ENCODE data around the gene HOXC11. TPM values are rescaled to one million over a fixed set of nuclear protein-coding genes. Genes with fewer than 3 reads are reported as not detected.

The HOXC11 gene
- polyA plus RNA-seq, 6 donors from 2014 or later: not detected

DNA sequence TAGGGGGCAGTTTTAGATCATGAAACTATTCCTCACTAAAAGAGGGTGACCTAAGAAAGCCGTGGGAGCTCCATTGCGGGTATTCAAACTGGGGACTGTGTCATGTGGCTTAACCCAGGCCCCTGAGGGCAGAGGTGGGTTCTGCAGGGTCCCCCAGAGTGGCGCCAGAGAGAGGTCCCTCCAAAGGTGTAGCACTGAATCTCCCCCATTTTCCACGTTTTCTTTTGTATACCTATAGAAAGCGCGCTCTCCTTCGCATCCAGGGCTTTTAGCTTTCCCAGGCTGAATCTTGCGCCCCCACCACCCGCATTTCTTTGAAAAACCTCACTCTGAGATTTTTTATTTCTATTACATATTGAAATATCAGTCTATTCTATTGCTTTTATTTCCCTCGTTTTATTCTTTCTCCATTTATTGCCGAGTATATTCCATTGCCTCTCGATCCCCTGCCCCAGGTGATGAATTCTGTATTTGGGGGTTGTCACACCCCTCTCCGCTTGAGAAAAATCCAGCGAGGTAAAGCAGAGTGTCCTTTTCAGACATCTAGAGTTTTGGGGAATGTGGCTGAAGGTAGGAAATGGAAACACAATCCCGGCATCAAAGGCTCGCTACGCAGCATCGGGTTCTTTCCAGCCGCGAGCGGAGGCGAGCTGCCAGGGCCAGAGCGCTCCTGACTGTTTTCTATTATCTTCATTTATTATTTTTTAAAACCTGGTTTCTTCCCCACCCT, 35.2 kb upstream of the HOXC11 start:
- ATAC-seq (ENCODE audit: low read depth in 2 of 2): no peak
- H3K27ac Mint-ChIP-seq: peak overlapping the region in 2 of 6 donors; percentile 30 to 95
- no peaks in the 10 kb centered on the region for H3K36me3 Mint-ChIP-seq

DNA sequence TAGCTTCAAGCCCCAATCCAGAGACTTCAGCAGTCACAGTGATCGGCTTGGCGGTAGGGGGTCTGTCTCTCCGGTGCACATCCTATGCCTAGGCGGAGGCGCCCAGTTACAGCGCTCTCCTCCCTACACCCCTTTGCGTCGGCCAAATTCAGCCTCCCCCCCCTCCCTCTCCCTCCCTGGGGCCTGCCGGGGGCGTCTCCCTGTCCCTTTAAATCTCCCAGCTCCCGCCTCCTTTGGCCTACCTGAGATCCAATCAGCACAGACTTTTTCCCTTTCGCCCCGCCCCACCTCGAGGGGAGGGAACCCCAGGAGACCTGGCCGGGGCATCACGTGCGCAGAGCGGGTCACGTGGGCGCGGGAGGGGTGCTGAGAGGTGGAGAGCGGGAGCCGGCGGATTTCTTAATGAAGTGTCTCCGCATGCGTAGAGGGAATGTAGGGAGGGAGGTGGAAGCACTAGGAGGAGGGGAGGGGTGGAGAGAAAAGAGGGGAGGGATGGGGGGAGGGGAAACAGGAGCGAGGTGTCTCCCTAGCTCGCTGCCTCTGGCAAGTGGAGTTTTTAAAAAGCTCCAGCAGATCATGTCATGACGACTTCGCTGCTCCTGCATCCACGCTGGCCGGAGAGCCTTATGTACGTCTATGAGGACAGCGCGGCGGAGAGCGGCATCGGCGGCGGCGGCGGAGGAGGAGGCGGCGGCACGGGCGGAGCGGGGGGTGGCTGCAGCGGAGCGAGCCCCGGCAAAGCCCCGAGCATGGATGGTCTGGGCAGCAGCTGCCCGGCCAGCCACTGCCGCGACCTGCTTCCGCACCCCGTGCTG, 34.4 kb upstream of the HOXC11 start, which contains the start of gene HOXC13:
Gene HOXC13, plus strand, starts transcription at position 506 of the 815 bp plus-strand sequence. Its CDS starts 76 bp downstream, at position 582.
- ATAC-seq (ENCODE audit: low read depth in 2 of 2) (peak in 1 of 2 donors; percentile 21), DNase-seq (no peak)
- peak within 1 kb of the TSS in 7 of 8 donors; percentile 20 to 82 (median 66) for H3K4me3 Mint-ChIP-seq
- peak within 1 kb of the TSS in 4 of 6 donors; percentile 0 to 95 (median 93) for H3K27ac Mint-ChIP-seq
- no peaks in the 10 kb centered on the region for H3K36me3 Mint-ChIP-seq
- H3K4me1 Mint-ChIP-seq: peaks cover 0 to 20% (median 17%) of the 10 kb centered on the region in 3 donors
- peaks cover 71 to 92% (median 90%) of the 10 kb centered on the region in 3 donors for H3K27me3 Mint-ChIP-seq
- H3K9me3 Mint-ChIP-seq: peaks cover 0 to 21% (median 5%) of the 10 kb centered on the region in 7 donors

More for the DNA sequence above, 35.2 kb upstream of the HOXC11 start:
- H3K27me3 Mint-ChIP-seq: peaks cover 72 to 92% (median 90%) of the 10 kb centered on the region in 3 donors
- no peak for DNase-seq
- H3K4me3 Mint-ChIP-seq: peak overlapping the region in 4 of 8 donors; percentile 34 to 67 (median 60)
- H3K9me3 Mint-ChIP-seq: peaks cover 0 to 21% (median 5%) of the 10 kb centered on the region in 7 donors
- peaks cover 0 to 20% (median 17%) of the 10 kb centered on the region in 3 donors for H3K4me1 Mint-ChIP-seq

DNA sequence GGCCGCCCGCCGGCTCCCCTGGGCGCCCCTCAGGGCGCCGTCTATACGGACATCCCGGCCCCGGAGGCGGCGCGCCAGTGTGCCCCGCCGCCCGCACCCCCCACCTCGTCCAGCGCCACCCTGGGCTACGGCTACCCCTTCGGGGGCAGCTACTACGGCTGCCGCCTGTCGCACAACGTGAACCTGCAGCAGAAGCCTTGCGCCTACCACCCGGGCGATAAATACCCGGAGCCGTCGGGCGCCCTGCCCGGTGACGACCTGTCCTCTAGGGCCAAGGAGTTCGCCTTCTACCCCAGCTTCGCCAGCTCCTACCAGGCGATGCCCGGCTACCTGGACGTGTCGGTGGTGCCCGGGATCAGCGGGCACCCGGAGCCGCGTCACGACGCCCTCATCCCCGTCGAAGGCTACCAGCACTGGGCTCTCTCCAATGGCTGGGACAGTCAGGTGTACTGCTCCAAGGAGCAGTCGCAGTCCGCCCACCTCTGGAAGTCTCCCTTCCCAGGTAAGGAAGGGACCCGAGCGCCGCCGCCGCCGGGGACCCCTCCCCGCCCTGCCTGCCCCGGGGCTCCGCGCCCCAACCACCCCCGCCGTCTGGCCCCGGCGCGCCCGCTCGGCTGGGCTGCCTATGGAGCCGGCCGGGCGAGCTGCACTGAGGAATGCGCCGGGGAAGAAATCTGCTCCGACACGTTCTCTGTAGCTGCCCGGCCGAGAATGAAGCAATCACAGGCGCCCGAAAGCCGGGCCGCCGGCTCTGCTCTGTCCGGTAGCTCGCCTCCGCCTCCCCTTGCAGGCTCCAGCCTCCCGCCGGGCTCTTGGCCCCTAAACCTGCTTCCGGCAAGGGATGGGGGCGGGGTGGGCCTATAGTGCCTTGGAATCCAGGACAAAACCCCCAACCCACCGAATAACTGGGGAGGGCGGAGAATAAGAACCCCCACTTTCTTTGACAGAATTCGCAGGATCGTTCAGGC, 33.5 kb upstream of the HOXC11 start:
- Mint-ChIP-seq H3K4me1 (peaks cover 0 to 20% (median 17%) of the 10 kb centered on the region in 3 donors), H3K27ac (peak overlapping the region in 4 of 6 donors; percentile 0 to 94 (median 86)), H3K9me3 (peaks cover 0 to 28% (median 5%) of the 10 kb centered on the region in 7 donors), H3K27me3 (peaks cover 71 to 92% (median 90%) of the 10 kb centered on the region in 3 donors), H3K36me3 (no peaks in the 10 kb centered on the region), H3K4me3 (peak overlapping the region in 6 of 8 donors; percentile 2 to 71 (median 44))
- DNase-seq (no peak), ATAC-seq (ENCODE audit: low read depth in 2 of 2) (no peak)

DNA sequence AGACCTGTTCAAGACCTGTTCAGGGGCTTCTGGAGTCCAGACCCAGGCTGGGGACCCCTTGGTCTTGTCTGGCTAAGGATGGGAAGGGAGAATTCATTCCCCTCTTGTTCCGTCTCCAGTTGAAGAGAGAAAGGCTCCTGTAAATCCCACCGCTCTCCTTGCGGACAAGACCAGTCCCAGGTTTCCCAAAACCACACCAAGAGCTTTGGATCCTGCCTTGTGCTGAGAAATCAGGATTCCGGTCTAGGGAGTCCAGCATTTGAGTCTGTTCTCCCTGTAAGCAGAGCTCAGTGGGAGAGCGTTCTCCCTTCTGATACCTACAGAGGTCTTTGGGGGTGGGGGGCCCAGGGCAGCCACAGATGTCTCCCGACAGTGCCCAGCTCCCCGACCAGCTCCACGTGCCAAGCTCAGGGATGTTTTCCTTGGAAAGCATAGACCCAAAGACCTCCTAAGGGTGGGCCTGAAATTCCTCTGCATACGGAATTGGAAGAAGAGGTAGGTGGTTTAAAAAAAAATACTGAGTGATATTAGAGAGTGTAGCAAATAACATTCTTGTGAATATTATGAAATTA, 32.4 kb upstream of the HOXC11 start:
- H3K9me3 Mint-ChIP-seq: peaks cover 0 to 25% (median 5%) of the 10 kb centered on the region in 7 donors

DNA sequence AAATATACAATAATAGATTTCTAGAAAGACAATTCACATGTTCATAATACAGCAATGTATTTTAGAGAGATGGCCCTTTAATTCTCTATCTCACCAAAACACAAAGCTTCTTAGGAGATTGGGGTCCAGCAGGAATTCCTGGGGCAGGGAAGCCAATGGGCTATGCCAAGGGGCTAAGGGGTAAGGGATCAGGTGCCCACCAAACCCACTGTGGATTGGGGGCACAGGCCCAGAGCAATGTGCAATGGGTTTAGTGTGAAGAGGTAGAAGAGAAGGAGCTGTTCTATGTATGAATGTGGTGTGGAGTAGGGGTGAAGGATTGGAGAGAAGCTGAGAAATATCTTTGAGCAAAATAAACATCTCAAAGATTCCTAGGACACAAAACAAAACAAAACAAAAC, 31.7 kb upstream of the HOXC11 start:
- H3K9me3 Mint-ChIP-seq: peaks cover 0 to 25% (median 3%) of the 10 kb centered on the region in 7 donors
- H3K27ac Mint-ChIP-seq: no peak overlapping the region
- H3K4me1 Mint-ChIP-seq: peaks cover 0 to 6% (median 4%) of the 10 kb centered on the region in 3 donors

More for the DNA sequence above, 32.4 kb upstream of the HOXC11 start:
- DNase-seq (no peak), ATAC-seq (ENCODE audit: low read depth in 2 of 2) (no peak)
- no peaks in the 10 kb centered on the region for H3K36me3 Mint-ChIP-seq
- peak overlapping the region in 1 of 6 donors; percentile 63 for H3K27ac Mint-ChIP-seq
- peaks cover 0 to 13% (median 11%) of the 10 kb centered on the region in 3 donors for H3K4me1 Mint-ChIP-seq
- peaks cover 71 to 92% (median 90%) of the 10 kb centered on the region in 3 donors for H3K27me3 Mint-ChIP-seq
- peak overlapping the region in 3 of 8 donors; percentile 2 to 30 (median 26) for H3K4me3 Mint-ChIP-seq

DNA sequence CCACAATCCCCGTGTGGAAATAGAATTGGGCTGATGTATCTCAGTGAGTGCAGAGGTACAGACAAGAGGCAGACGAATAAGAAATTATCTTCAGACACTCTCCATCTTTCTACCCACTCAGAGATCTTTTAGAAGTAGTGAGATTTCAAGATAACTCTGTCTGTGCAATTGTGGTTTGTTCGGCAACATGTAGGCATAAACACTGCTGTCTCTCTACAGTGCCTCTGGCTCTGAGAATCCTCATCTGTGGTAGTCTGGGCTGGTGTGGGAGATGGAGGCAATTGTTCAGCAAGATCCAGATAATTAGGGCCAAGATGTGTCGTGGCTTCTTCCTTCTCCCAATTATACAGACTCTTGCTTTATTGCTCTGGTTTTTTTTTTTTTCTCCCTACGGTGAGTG, 31.2 kb upstream of the HOXC11 start:
- no peaks in the 10 kb centered on the region for H3K36me3 Mint-ChIP-seq
- DNase-seq (no peak), ATAC-seq (ENCODE audit: low read depth in 2 of 2) (no peak)
- peaks cover 0 to 6% (median 4%) of the 10 kb centered on the region in 3 donors for H3K4me1 Mint-ChIP-seq
- peaks cover 0 to 24% (median 2%) of the 10 kb centered on the region in 7 donors for H3K9me3 Mint-ChIP-seq
- no peak overlapping the region for H3K4me3 Mint-ChIP-seq
- H3K27me3 Mint-ChIP-seq: peaks cover 75 to 92% (median 90%) of the 10 kb centered on the region in 3 donors
- no peak overlapping the region for H3K27ac Mint-ChIP-seq

More for the DNA sequence above, 31.7 kb upstream of the HOXC11 start:
- Mint-ChIP-seq H3K36me3 (no peaks in the 10 kb centered on the region), H3K4me3 (no peak overlapping the region), H3K27me3 (peaks cover 73 to 92% (median 90%) of the 10 kb centered on the region in 3 donors)
- no peak for ATAC-seq (ENCODE audit: low read depth in 2 of 2)
- no peak for DNase-seq

DNA sequence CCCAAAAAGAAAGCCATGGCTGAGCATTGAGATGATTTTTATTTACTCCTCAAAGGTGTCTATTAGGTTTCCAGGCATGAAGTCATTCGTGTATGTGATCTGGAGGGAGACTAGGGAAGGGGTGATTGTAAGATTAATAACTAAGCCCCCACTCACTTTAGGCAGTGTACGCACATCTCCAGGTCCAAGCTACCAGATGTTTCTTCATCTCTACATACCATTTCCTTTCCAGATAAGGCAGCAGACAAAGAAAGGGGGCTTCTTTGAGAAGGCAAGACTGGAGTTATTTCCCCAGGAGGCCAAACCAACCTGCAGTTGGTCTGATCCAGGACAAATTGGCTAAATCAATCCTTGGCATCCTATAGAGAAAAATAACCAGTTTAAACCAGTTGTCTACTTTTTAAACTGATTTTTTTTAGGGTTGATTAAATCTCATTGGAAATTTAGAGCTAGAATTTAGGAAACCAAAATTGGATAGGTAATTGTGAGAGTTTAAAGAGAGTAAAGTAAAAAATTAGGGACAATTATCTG, 30.4 kb upstream of the HOXC11 start:
- H3K4me1 Mint-ChIP-seq: peaks cover 0 to 6% (median 0%) of the 10 kb centered on the region in 3 donors
- H3K4me3 Mint-ChIP-seq: no peak overlapping the region
- peaks cover 73 to 92% (median 87%) of the 10 kb centered on the region in 3 donors for H3K27me3 Mint-ChIP-seq
- no peaks in the 10 kb centered on the region for H3K36me3 Mint-ChIP-seq
- peaks cover 0 to 16% (median 2%) of the 10 kb centered on the region in 7 donors for H3K9me3 Mint-ChIP-seq
- no peak overlapping the region for H3K27ac Mint-ChIP-seq
- DNase-seq: no peak
- no peak for ATAC-seq (ENCODE audit: low read depth in 2 of 2)

DNA sequence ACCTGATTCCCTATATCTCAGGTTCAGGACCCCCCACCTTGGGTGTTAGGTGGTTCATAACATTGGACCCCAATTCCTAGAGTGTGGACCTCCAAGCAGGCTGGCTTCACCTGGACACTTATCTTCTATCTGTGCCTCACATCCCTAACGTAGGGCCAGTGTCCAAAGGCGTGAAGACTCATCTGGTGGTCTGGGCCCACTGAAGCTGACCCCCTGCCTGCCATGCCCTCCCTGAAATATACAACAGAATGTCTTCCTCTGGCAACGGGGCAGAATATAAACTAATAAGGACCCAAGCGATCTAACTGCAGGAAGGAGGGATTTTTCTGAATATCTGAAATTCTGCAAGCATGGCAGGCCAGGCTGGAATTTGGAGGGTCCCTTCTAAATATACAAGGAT, 28.7 kb upstream of the HOXC11 start:
- H3K9me3 Mint-ChIP-seq: peaks cover 0 to 11% (median 2%) of the 10 kb centered on the region in 7 donors
- no peaks in the 10 kb centered on the region for H3K4me1 Mint-ChIP-seq
- H3K27ac Mint-ChIP-seq: peak overlapping the region in 1 of 6 donors; percentile 73
- H3K27me3 Mint-ChIP-seq: peaks cover 84 to 96% (median 92%) of the 10 kb centered on the region in 3 donors
- ATAC-seq (ENCODE audit: low read depth in 2 of 2) (no peak), DNase-seq (no peak)
- peak overlapping the region in 1 of 8 donors; percentile 61 for H3K4me3 Mint-ChIP-seq
- H3K36me3 Mint-ChIP-seq: no peaks in the 10 kb centered on the region

DNA sequence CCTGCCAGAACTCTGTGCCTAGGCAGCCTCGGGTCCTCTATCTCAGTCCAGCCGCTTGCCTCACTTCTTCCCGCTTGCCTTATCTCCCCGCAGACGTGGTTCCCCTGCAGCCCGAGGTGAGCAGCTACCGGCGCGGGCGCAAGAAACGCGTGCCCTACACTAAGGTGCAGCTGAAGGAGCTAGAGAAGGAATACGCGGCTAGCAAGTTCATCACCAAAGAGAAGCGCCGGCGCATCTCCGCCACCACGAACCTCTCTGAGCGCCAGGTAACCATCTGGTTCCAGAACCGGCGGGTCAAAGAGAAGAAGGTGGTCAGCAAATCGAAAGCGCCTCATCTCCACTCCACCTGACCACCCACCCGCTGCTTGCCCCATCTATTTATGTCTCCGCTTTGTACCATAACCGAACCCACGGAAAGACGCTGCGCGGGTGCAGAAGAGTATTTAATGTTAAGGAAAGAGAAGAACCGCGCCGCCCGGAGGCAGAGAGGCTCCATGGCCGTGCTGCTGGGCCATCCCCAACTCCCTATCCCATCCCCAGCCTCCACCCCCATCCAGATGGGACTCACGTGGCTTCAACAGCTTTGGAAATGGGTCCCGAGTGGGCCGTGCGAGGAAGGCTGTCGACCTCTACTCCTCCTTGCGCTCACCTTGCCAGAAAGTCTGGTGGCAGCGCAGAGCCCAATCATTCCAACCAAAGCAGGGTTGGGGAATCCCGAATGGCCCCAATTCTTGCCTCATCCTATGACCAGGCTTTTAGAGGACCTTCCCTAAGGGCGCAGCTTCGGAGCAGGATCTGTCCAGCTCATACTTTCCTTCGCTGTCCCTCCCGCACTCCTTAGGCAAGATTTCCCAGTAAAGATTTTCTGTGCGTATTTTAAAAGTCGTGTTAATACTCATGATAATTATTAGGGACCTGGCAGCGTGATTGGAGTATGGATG, 27.7 kb upstream of the HOXC11 start:
- peaks cover 90 to 100% (median 95%) of the 10 kb centered on the region in 3 donors for H3K27me3 Mint-ChIP-seq
- no peaks in the 10 kb centered on the region for H3K36me3 Mint-ChIP-seq
- DNase-seq: no peak
- H3K9me3 Mint-ChIP-seq: peaks cover 0 to 8% (median 0%) of the 10 kb centered on the region in 7 donors
- no peaks in the 10 kb centered on the region for H3K4me1 Mint-ChIP-seq
- peak overlapping the region in 2 of 8 donors; percentile 17 to 54 for H3K4me3 Mint-ChIP-seq
- no peak for ATAC-seq (ENCODE audit: low read depth in 2 of 2)
- H3K27ac Mint-ChIP-seq: peak overlapping the region in 2 of 6 donors; percentile 9 to 82

DNA sequence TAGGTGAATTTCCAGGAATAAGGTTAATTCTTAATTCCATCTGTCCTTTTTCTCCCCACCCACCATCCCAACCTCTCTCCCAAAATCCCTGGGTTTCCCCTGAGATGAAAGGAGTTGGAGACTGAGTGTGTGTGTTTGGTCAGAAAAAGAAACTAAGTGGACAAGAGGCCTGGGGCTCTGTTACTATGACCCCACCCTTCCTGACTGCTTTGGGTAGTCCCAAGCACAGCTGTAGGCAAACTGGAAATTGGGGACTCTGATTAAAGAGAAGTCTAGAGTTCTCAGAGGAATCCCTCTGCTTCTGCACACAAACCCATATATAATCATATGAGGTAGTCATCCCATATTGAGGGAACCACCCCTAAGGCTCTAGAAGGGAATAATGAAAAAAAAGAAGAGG, 25.2 kb upstream of the HOXC11 start:
- Mint-ChIP-seq H3K36me3 (no peaks in the 10 kb centered on the region), H3K4me1 (peaks cover 0 to 6% (median 5%) of the 10 kb centered on the region in 3 donors), H3K4me3 (peak overlapping the region in 1 of 8 donors; percentile 57), H3K27ac (no peak overlapping the region), H3K9me3 (peaks cover 0 to 16% (median 0%) of the 10 kb centered on the region in 7 donors), H3K27me3 (peaks cover 93 to 98% (median 97%) of the 10 kb centered on the region in 3 donors)
- ATAC-seq (ENCODE audit: low read depth in 2 of 2) (no peak), DNase-seq (no peak)
